GM12878 (cell line): ENCODE data around the gene ITGA11. TPM values are rescaled to one million over a fixed set of nuclear protein-coding genes. Genes with fewer than 3 reads are reported as not detected.

Experiments
- ATAC-seq: fragments of 200-7000 bp; cut with Tn5 transposase; 3 replicates; pipeline ENCODE4 v1.9.1; 2020; ENCODE audit warnings: mild to moderate bottlenecking, moderate library complexity
- BruUV-seq: library from RNA; stranded (reverse); fragments of 400-500 nt; replicated peaks from 2 replicates; lab custom pipeline; 2021; lab: Mats Ljungman, UMichigan
- CTCF ChIA-PET: fragments of 300-600 bp; sonication (Branson Sonifier 250); formaldehyde crosslinking; extraction: SDS; loops from one replicate; lab custom pipeline; 2021; ENCODE audit warnings: inconsistent platforms; lab: Yijun Ruan, JAX
- POLR2A ChIA-PET: fragments of 350-600 bp; formaldehyde crosslinking; extraction: SDS; loops from one replicate; lab custom pipeline; 2021; ENCODE audit warnings: inconsistent platforms; lab: Charles Lee
- RAD21 ChIA-PET: fragments of 300-600 bp; sonication (Branson Sonifier 250); formaldehyde crosslinking; loops from one replicate; lab custom pipeline; 2023; ENCODE audit warnings: antibody characterized with exemption; ENCODE audit not compliant: unreplicated experiment; lab: Charles Lee
- SMC1A ChIA-PET: fragments of 300-600 bp; sonication (Branson Sonifier 250); formaldehyde crosslinking; loops from one replicate; lab custom pipeline; 2023; ENCODE audit not compliant: unreplicated experiment, uncharacterized antibody; lab: Charles Lee
- DNase-seq: peaks from one replicate; pipeline ENCODE4 v3.0.0-alpha.2; 2011; ENCODE audit warnings: low read depth, low spot score
- FAIRE-seq: peaks from 3 replicates; lab custom pipeline; 2011; peaks lifted over from hg19 to GRCh38; lab: Jason Lieb, UNC
- H2AFZ ChIP-seq: 2 replicates; pipeline ENCODE4 v1.6.0; 2011; ENCODE audit warnings: low read depth, low read length, control low read depth; ENCODE audit not compliant: control insufficient read depth
- H3K27ac ChIP-seq: 2 replicates; pipeline ENCODE4 v1.5.1; 2011; ENCODE audit warnings: control low read depth; ENCODE audit not compliant: control insufficient read depth, insufficient read depth
- H3K27me3 ChIP-seq, 2 experiments: replicated peaks in 1 of 2; 2 replicates each; pipeline versions ENCODE4 v1.6.0 to v1.6.1; 2011; ENCODE audit warnings: low read length in 1 of 2; ENCODE audit not compliant: control insufficient read depth in 2 of 2, insufficient read depth in 2 of 2
- H3K36me3 ChIP-seq, 2 experiments: 2 replicates each; pipeline ENCODE4 v1.5.1; 2011; ENCODE audit warnings: low read length in 1 of 2; ENCODE audit not compliant: control insufficient read depth in 2 of 2, insufficient read depth in 2 of 2
- H3K4me1 ChIP-seq: 2 replicates; pipeline ENCODE4 v1.6.1; 2011; ENCODE audit warnings: mild to moderate bottlenecking, low read length, moderate library complexity, mixed read lengths; ENCODE audit not compliant: control insufficient read depth, insufficient read depth
- H3K4me2 ChIP-seq: 2 replicates; pipeline ENCODE4 v1.6.0; 2011; ENCODE audit warnings: control low read depth; ENCODE audit not compliant: control insufficient read depth, insufficient read depth
- H3K4me3 ChIP-seq: fragments of 200-600 bp; sonication (generic); 2 replicates; pipeline ENCODE4 v1.5.1; 2016
- H3K79me2 ChIP-seq: 2 replicates; pipeline ENCODE4 v1.6.0; 2011; ENCODE audit warnings: low read length; ENCODE audit not compliant: control insufficient read depth, insufficient read depth
- H3K9ac ChIP-seq: 2 replicates; pipeline ENCODE4 v1.8.0; 2011; ENCODE audit warnings: low read length, control low read depth, mixed read lengths; ENCODE audit not compliant: control insufficient read depth, insufficient read depth
- H3K9me3 ChIP-seq: replicated peaks from 3 replicates; pipeline ENCODE4 v1.5.1; 2011; ENCODE audit warnings: mild to moderate bottlenecking, low read length; ENCODE audit not compliant: control insufficient read depth, insufficient read depth
- H4K20me1 ChIP-seq: 2 replicates; pipeline ENCODE4 v1.6.0; 2011; ENCODE audit not compliant: control insufficient read depth, insufficient read depth
- BCL3 ChIP-seq: IDR thresholded peaks from 2 replicates; pipeline ENCODE4 v1.6.1; 2011; ENCODE audit warnings: borderline replicate concordance, low read depth, mild to moderate bottlenecking, moderate library complexity, low read length; ENCODE audit not compliant: insufficient read depth, poor library complexity, severe bottlenecking
- FOS ChIP-seq: IDR thresholded peaks from 3 replicates; pipeline ENCODE4 v1.6.1; 2011; ENCODE audit warnings: borderline replicate concordance; ENCODE audit not compliant: insufficient read length; ENCODE audit errors: extremely low read depth
- NR2F1 ChIP-seq: fragments of 450-650 bp; conservative IDR thresholded peaks from 2 replicates; pipeline ENCODE4 v1.6.1; 2017; ENCODE audit warnings: mild to moderate bottlenecking
- POLR2A ChIP-seq: IDR thresholded peaks from 2 replicates; pipeline ENCODE4 v1.6.1; 2011; ENCODE audit warnings: low read depth, mild to moderate bottlenecking, low read length
- RB1 ChIP-seq: fragments of 450-650 bp; formaldehyde crosslinking; IDR thresholded peaks from 2 replicates; pipeline ENCODE4 v1.6.1; 2017; ENCODE audit warnings: mild to moderate bottlenecking, borderline replicate concordance
- RFX5 ChIP-seq: IDR thresholded peaks from 2 replicates; pipeline ENCODE4 v1.6.1; 2011; ENCODE audit warnings: low read depth, low read length, improper control_type of control experiment
- SIX5 ChIP-seq: IDR thresholded peaks from 2 replicates; pipeline ENCODE4 v1.6.1; 2011; ENCODE audit warnings: mild to moderate bottlenecking, low read depth, low read length, moderate library complexity; ENCODE audit not compliant: severe bottlenecking
- SMAD5 ChIP-seq: IDR thresholded peaks from 2 replicates; pipeline ENCODE4 v1.6.1; 2016; ENCODE audit warnings: antibody characterized with exemption, low read depth
- SMC3 ChIP-seq: IDR thresholded peaks from 2 replicates; pipeline ENCODE4 v1.6.1; 2011; ENCODE audit warnings: low read length, improper control_type of control experiment, borderline replicate concordance
- SREBF1 ChIP-seq: IDR thresholded peaks from 2 replicates; pipeline ENCODE4 v1.6.1; 2012; ENCODE audit warnings: mild to moderate bottlenecking, low read length
- TARDBP ChIP-seq: IDR thresholded peaks from 2 replicates; pipeline ENCODE4 v1.6.1; 2016; ENCODE audit warnings: borderline replicate concordance
- YBX1 ChIP-seq: fragments of 450-650 bp; IDR thresholded peaks from 2 replicates; pipeline ENCODE4 v1.6.1; 2016; ENCODE audit warnings: antibody characterized with exemption
- ZBTB11 ChIP-seq: fragments of 450-650 bp; formaldehyde crosslinking; IDR thresholded peaks from 2 replicates; pipeline ENCODE4 v1.5.0; 2022; ENCODE audit warnings: mild to moderate bottlenecking, missing genetic modification characterization
- WGBS: methylation state at CpG from one replicate; pipeline ENCODE4 v1.1.6; 2016; ENCODE audit warnings: low lambda C conversion rate; ENCODE audit not compliant: insufficient replicate concordance, insufficient coverage; ENCODE audit errors: missing lambda C conversion rate; 5-methylcytosine and 5-hydroxymethylcytosine counted together
- in situ Hi-C: fragments of 300-500 bp; cut with MboI; formaldehyde crosslinking; loops from 9 replicates; pipeline ENCODE4 v1.14.3; 2018; ENCODE audit warnings: mixed read lengths
- intact Hi-C: fragments of 100-400 bp; cut with micrococcal nuclease; formaldehyde crosslinking; loops from one replicate; pipeline ENCODE4 v1.14.2; 2022; ENCODE audit not compliant: unreplicated experiment
- polyA plus RNA-seq, 11 experiments: library from polyadenylated mRNA; depleted of rRNA in 4 of 11; unstranded in 6 of 11; stranded (reverse) in 5 of 11; fragments of >200 nt; fragmentation: Nextera tagmentation in 4 of 11; fragmentation: Illumina TruSeq in 1 of 11; extraction: Ambion mirVana in 4 of 11; extraction: Trizol in 1 of 11; gene quantifications; 1 replicate in 1 of 11; 2 replicates in 10 of 11; pipeline versions ENCODE4 v1.2.1 to v1.2.3, GENCODE V29; 2011 to 2016; ENCODE audit warnings: inconsistent platforms in 2 of 11, missing spikeins in 2 of 11, low read depth in 1 of 11
- total RNA-seq, 4 experiments: library from RNA; depleted of rRNA in 3 of 4; stranded (reverse); fragments of >200 nt in 3 of 4; fragmentation: Illumina TruSeq in 1 of 4; extraction: Trizol in 1 of 4; gene quantifications; 2 replicates each; pipeline versions ENCODE4 v1.2.1 to v1.2.3, GENCODE V29; 2013 to 2021

ITGA11 gene
- total and polyA plus RNA-seq, 10 of the 15 experiments (the other 5 are each of a cell fraction or from before 2014, with no cell fraction given) = under 0.01 to 0.36 (median 0.13) TPM; not detected in 1

GRCh38 chr15:68432441-68433064, 590 bp upstream of the ITGA11 start:
- Histone ChIP-seq H3K9ac (no peak overlapping the region), H3K4me3 (no peak overlapping the region), H4K20me1 (no peaks in the 10 kb centered on the region), H3K4me1 (no peaks in the 10 kb centered on the region), H3K27me3 (peaks cover 11 to 18% of the 10 kb centered on the region in 2 experiments), H3K79me2 (no peaks in the 10 kb centered on the region), H3K27ac (no peak overlapping the region), H3K4me2 (no peak overlapping the region), H2AFZ (no peak overlapping the region), H3K9me3 (no peaks in the 10 kb centered on the region), H3K36me3 (no peaks in the 10 kb centered on the region)
- no peak for ATAC-seq
- no peak for FAIRE-seq
- ChIA-PET RAD21 (no interaction called here), SMC1A (no interaction called here), POLR2A (interaction anchor here (0.6 kb wide), 1 partner anchor 277 kb away, joined by 5 read pairs; no protein-coding TSS in a partner anchor), CTCF (no interaction called here)
- intact Hi-C loops (no loop called here), in situ Hi-C loops (no loop called here)
- 43% methylated on average over 13 of the region's 13 CpGs for WGBS
- DNase-seq = no peak
- no peak for TF ChIP-seq NR2F1
- no peak for TF ChIP-seq SIX5
- TF ChIP-seq FOS = no peak
- TF ChIP-seq SMAD5 = no peak
- no peak for TF ChIP-seq SMC3
- TF ChIP-seq RFX5 = no peak
- no peak for TF ChIP-seq RB1
- TF ChIP-seq ZBTB11 (CRISPR knock-in tag) = no peak
- no peak for TF ChIP-seq SREBF1
- TF ChIP-seq TARDBP = no peak
- no peak for TF ChIP-seq POLR2A
- no peak for TF ChIP-seq YBX1
- TF ChIP-seq BCL3 = no peak
- BruUV-seq = no TSS peak
